ENCODE measurements around the gene PREPL.

DNA sequence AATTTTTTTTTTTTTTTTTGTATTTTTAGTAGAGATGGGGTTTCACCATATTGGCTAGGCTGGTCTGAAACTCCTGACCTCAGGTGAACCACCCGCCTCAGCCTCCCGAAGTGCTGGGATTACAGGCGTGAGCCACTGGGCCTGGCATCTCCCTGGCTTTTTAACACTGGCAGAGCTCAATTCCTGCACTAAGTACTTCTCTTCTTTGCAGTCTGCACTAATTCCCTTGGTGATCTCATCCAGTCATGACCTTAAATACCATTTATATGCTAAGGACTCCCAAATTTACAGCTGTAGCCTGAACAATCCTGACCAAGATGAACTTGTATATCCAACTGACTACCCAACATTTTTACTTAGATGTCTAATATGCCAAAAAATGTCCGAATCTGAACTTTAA is 10.2 kb downstream of the PREPL start:
- TF ChIP-seq CTCF (IDR thresholded peaks at IDR 0.05; ENCODE audit: low read depth, low read length) (no peak), EZH2phosphoT487 (IDR thresholded peaks at IDR 0.05; ENCODE audit: low read depth) (no peak)
